NCI-H510A (cell line): Measurements from ENCODE around the gene LRIG3.
"Not testable (repeated sequence)": the region's sequence is repeated elsewhere in the genome, so short reads cannot be mapped to it uniquely, and the experiment has no call there.

Source experiments
- DNase-seq: peaks from one replicate; lab custom pipeline; 2025; lab: John Stamatoyannopoulos, UW

LRIG3 gene

GRCh38 chr12:58901664-58902063 is 18.6 kb downstream of the LRIG3 start:
- no peak for DNase-seq

DNA sequence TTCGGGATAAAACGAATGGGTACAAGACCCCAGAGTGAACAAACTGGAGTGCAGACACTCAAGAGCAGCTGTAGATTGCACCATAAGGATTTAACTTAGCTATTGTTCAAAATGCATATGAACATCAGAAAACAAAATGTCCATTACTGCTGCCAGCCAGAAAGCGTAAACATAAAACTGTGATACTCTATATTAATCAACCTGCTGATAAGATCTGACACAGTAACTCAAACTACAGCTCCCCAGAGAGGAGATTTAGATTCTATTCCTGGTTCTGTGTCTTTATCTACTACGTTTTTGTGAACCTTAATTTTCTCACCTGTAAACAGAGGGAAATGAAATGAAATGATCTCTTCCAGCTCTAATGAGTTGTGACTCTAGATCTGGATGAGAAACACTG is 22.3 kb downstream of the LRIG3 start:
- no peak for DNase-seq

GRCh38 chr12:58896278-58896677 is 24.0 kb downstream of the LRIG3 start:
- peak; percentile 37 for DNase-seq

DNA sequence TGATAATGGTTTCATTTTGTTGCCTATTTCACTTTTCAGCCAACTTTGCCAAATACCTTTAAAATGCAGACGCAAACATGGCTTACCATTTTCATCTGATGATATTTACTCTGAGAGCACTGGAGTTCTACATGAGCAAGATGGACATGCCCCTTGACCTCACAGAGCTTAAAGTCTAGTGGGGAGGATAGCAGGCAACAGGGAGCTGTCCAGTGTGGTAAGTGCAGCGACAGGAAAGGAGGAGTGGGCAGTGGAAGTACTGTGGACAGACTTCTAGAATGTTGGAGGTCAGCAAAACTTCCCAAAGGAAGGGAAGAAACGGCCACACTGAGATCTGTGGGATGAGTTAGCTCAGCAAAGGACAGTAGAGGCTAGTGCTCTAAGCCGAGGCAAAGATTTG is 25.3 kb downstream of the LRIG3 start:
- no peak for DNase-seq

- DNase-seq, result no peak
Measured at GRCh38 chr12:58894040-58894439, 26.3 kb downstream of the LRIG3 start.

GRCh38 chr12:58893495-58893894 is 26.8 kb downstream of the LRIG3 start:
- DNase-seq, result no peak

GRCh38 chr12:58889557-58889956 is 30.7 kb downstream of the LRIG3 start:
- DNase-seq, result no peak

DNA sequence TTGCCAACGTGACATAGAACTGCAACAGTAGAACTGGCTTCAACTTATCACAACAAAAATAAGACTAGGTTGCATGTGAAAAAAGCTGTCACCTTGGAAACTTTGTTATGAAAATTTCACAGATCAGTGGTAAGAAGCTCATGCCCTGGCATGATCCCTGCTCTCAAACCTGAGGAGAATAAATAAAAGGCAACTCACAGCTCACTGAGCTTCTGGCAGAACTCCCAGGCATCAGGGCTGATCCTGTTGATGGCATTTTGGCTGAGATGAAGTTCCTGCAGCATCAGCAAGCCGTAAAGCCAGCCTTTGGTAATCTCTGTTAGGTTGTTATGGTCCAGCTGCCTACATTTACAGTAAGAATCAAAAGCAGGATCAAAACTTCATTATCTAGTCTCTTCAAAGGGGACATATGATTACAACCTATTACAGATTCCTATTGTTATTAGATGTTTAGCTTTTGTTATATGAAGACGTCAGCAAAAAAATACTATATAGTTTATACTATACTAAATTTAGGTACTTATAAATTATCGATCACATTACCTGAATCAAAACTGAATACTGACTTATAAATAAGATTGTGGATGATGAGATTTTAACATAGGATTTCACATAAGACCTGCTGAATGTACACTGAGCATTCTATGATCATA is 32.0 kb downstream of the LRIG3 start:
- peak; percentile 23 for DNase-seq

DNA sequence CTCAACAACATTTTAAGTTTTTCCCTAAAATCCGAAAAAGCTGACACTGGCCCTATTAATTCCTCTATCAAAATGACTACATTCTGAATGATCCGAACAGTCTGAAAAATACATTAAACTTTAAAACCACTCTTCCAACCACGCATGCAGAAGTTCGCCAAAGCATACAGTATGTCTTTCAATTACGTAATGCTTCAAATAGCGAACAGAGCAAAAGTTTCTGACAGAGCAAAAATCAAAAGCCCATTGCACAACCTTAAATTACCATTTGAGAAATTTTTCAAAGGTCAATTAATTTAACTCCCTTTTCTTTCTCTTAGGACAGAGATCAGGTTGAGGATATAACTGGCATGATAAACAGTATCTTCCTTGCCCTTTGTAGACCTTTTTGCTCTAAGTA is 33.2 kb downstream of the LRIG3 start:
- DNase-seq, result no peak

- no peak for DNase-seq
Measured at GRCh38 chr12:58886474-58886873, 33.8 kb downstream of the LRIG3 start.

- no peak for DNase-seq
Measured at GRCh38 chr12:58884916-58885315, 35.4 kb downstream of the LRIG3 start.

DNA sequence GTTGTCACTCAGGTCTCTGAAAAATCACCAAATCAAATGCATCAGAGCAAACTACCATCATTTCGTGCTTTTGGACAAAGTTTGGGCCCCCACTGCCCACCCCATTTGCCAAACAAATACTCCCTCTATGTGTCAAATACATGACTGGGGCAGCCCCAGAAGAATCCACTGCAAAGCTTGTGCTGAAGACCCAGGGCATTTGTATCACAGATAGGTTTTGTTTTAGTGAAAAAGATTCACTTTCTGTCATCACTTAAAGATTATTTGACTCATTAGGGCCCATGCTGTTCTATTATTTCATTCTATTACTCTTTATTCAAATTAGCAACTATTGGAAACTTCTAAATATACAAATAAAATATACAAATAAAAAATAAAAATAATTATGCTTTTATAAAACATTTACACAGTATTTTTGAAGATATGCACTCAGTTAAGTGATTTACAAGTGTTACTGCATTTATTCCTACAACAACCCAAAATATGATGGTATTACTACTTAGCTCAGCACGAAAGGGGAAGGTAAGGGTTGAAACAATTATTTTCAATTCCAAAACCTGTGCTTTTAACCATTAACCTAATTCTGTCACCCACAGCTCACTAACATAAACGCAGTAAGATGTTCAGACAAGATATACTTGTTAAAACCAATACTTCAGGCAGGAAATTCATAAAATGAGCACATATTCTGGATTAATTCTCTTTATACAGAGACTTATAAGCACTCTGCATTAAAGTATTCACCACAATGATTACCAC is 36.5 kb downstream of the LRIG3 start:
- no peak for DNase-seq

- DNase-seq, result no peak
Measured at GRCh38 chr12:58882826-58883225, 37.5 kb downstream of the LRIG3 start.

DNA sequence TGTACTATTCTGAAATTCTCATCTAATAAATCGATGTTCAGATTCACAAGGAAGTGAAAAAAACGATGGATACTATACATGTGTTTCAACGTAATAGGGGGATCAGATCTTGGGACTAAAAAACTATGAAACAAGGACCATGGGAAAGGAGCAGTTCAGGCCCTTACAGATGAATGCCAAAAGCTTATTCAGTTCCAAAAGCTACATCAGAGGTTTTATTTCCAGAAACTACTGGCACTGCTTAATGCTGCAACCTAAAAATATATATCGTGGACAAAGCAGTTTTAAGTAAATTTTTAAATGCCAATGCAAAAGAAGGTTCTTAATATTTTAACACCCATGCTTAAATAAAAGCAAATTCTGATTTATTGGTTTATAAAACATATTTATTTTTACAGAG is 38.5 kb downstream of the LRIG3 start:
- DNase-seq, result no peak

- DNase-seq, result no peak
Measured at GRCh38 chr12:58880639-58881038, 39.7 kb downstream of the LRIG3 start.

DNA sequence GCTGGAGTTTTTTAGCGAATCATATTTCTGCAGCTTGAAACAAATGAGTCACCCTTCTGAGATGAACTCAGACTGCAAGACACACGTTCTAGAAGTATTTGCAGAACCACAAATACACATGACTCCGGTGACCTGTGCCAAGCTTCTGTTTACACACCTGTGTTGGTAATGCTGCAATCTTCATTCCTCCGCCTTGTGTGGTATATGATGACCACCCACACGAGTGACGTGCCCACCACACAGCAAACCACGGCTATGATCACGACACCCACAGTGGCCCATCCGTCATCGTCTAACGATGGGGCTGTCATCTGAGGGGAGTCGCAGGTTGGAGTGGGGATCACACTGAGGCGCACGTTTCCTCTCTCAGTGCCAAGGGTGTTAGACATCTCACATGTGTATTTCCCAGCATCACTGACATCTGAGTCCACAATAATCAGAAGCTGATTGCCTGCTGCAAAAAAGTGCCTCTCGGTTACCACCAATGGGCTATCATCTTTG is 43.0 kb downstream of the LRIG3 start:
- DNase-seq, result peak; percentile 39

DNA sequence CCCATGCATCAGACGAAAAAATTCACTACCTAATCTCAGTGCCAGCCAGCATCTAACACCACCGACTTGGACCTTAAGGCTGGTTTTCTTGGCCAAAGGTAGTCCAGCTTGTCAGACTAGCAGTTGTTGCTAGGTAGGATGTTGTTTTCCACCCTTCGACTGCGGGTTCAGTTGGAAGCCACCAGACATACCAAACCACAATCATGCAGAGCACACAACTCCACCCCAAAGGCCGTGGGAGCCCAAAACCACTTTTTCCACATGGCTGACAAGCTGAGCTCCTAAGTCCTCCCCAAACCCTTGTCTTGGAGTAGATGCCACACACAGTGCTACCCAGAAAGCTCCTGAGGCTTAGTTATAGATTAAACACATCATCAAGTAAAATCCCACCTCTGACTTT is 46.8 kb downstream of the LRIG3 start:
- DNase-seq, result no peak

GRCh38 chr12:58871556-58871955 is 48.7 kb downstream of the LRIG3 start:
- no peak for DNase-seq

- DNase-seq, result no peak
Measured at GRCh38 chr12:58870595-58870994, 49.7 kb downstream of the LRIG3 start.

- DNase-seq, result no peak
Measured at GRCh38 chr12:58860788-58861240, 59.5 kb downstream of the LRIG3 start.

GRCh38 chr12:58860056-58860787 is 60.1 kb downstream of the LRIG3 start:
- no peak for DNase-seq

GRCh38 chr12:58858030-58858429 is 62.3 kb downstream of the LRIG3 start:
- no peak for DNase-seq

GRCh38 chr12:58857206-58857605 is 63.1 kb downstream of the LRIG3 start:
- not testable (repeated sequence) for DNase-seq
